Lung (tissue), 12 donors: ENCODE measurements around the gene CSNK1A1. TPM values are rescaled to one million over a fixed set of nuclear protein-coding genes. Genes with fewer than 3 reads are reported as not detected.

Experiments
- ATAC-seq: fragments of 200-7000 bp; cut with Tn5 transposase; one replicate; pipeline ENCODE4 v1.9.1; 2020; ENCODE audit warnings: moderate number of reproducible peaks; ENCODE audit not compliant: insufficient read depth, low FRiP score
- DNase-seq, 3 donors: peaks; one replicate each; pipeline ENCODE4 v3.0.0-alpha.2; 2013 to 2017
- H3K27ac ChIP-seq, 2 donors: one replicate each; pipeline ENCODE4 v1.5.1; 2013; ENCODE audit warnings: mild to moderate bottlenecking in 2 of 2, moderate library complexity in 2 of 2, control low read depth in 1 of 2, inconsistent platforms in 1 of 2, low read depth in 1 of 2, low read length in 1 of 2
- H3K27me3 ChIP-seq, 3 donors: one replicate each; pipeline ENCODE4 v1.5.1; 2013; ENCODE audit warnings: low read length in 2 of 3; ENCODE audit not compliant: control insufficient read depth in 3 of 3, insufficient read depth in 3 of 3
- H3K36me3 ChIP-seq, 4 donors: one replicate each; pipeline ENCODE4 v1.5.1; 2013; ENCODE audit warnings: low read length in 4 of 4, mild to moderate bottlenecking in 1 of 4, moderate library complexity in 1 of 4; ENCODE audit not compliant: control insufficient read depth in 4 of 4, insufficient read depth in 4 of 4
- H3K4me1 ChIP-seq, 5 donors: one replicate each; pipeline ENCODE4 v1.5.1; 2013; ENCODE audit warnings: low read length in 5 of 5, mild to moderate bottlenecking in 2 of 5, moderate library complexity in 1 of 5; ENCODE audit not compliant: control insufficient read depth in 5 of 5, insufficient read depth in 5 of 5
- H3K4me3 ChIP-seq: one replicate; pipeline ENCODE4 v1.5.1; 2013; ENCODE audit warnings: mild to moderate bottlenecking, control low read depth, moderate library complexity
- H3K9ac ChIP-seq, 2 donors: one replicate each; pipeline ENCODE4 v1.5.1; 2013; ENCODE audit warnings: low read length in 2 of 2, control low read depth in 1 of 2; ENCODE audit not compliant: insufficient read depth in 1 of 2
- H3K9me3 ChIP-seq, 4 donors: one replicate each; pipeline ENCODE4 v1.5.1; 2013; ENCODE audit warnings: low read length in 3 of 4, mild to moderate bottlenecking in 1 of 4, moderate library complexity in 1 of 4; ENCODE audit not compliant: control insufficient read depth in 4 of 4, insufficient read depth in 3 of 4
- CTCF ChIP-seq: IDR thresholded peaks from 2 replicates; pipeline ENCODE4 v1.5.1; 2012; ENCODE audit warnings: mild to moderate bottlenecking; ENCODE audit errors: control extremely low read depth, extremely low read depth
- WGBS, 2 donors: extraction: QIAGEN DNeasy Blood & Tissue Kit; methylation state at CpG; one replicate each; pipeline ENCODE4 v1.1.7; 2013; 5-methylcytosine and 5-hydroxymethylcytosine counted together
- polyA plus RNA-seq, 2 donors: library from polyadenylated mRNA; stranded (reverse); fragments of 200-250 nt; gene quantifications; one replicate each; pipeline ENCODE4 v1.2.1, GENCODE V29; 2013
- total RNA-seq, 2 donors: library from RNA; depleted of rRNA in 1 of 2; stranded (reverse); fragments of >200 nt in 1 of 2; gene quantifications; one replicate each; pipeline ENCODE4 v1.2.1, GENCODE V29; 2014 to 2021
- donor health status: control.
- donor health status: control.
- donor health status: Bipolar disorder and iron deficiency.
- donor health status: healthy.
- donor health status: DM: yes; HTN: yes; CAD: no.

The CSNK1A1 gene
- total and polyA plus RNA-seq, 4 donors = 48.6 to 299 (median 193) TPM

- Histone ChIP-seq H3K4me1 (peaks cover 3 to 20% (median 7%) of the 10 kb centered on the region in 5 donors), H3K36me3 (peaks cover 4 to 19% (median 9%) of the 10 kb centered on the region in 4 donors), H3K9ac (no peak overlapping the region), H3K4me3 (no peak overlapping the region), H3K9me3 (no peaks in the 10 kb centered on the region), H3K27me3 (no peaks in the 10 kb centered on the region), H3K27ac (no peak overlapping the region)
- ATAC-seq (no peak), DNase-seq (no peak)
- WGBS, 2 donors = 89 to 94% methylated on average over 6 of the region's 6 CpGs
- no peak for TF ChIP-seq CTCF
Measured at GRCh38 chr5:149492781-149493180, 58.5 kb downstream of the CSNK1A1 start.

GRCh38 chr5:149490599-149491485 lies 60.4 kb downstream of the CSNK1A1 start:
- peaks cover 3 to 31% (median 11%) of the 10 kb centered on the region in 5 donors for H3K4me1 ChIP-seq
- H3K9ac ChIP-seq = no peak overlapping the region
- no peak for TF ChIP-seq CTCF
- H3K27me3 ChIP-seq = no peaks in the 10 kb centered on the region
- peaks cover 1 to 12% (median 6%) of the 10 kb centered on the region in 4 donors for H3K36me3 ChIP-seq
- DNase-seq (no peak), ATAC-seq (no peak)
- WGBS, 2 donors = 89 to 90% methylated on average over 6 of the region's 6 CpGs
- no peak overlapping the region for H3K4me3 ChIP-seq
- peak overlapping the region in 1 of 2 donors; percentile 31 for H3K27ac ChIP-seq
- H3K9me3 ChIP-seq = no peaks in the 10 kb centered on the region

GRCh38 chr5:149489605-149490037 lies 61.6 kb downstream of the CSNK1A1 start:
- Histone ChIP-seq H3K27ac (peak overlapping the region in 1 of 2 donors; percentile 56), H3K9me3 (no peaks in the 10 kb centered on the region), H3K4me1 (peaks cover 3 to 35% (median 15%) of the 10 kb centered on the region in 5 donors), H3K4me3 (no peak overlapping the region), H3K9ac (no peak overlapping the region), H3K36me3 (peaks cover 0 to 9% (median 5%) of the 10 kb centered on the region in 4 donors), H3K27me3 (no peaks in the 10 kb centered on the region)
- ATAC-seq = no peak
- DNase-seq = peak; percentile 72 to 80 (median 74)
- no peak for TF ChIP-seq CTCF
- 17 to 28% methylated on average over 7 of the region's 7 CpGs for WGBS, 2 donors
